Measurements from ENCODE around the gene MEPE. TPM values are rescaled to one million over a fixed set of nuclear protein-coding genes. Genes with fewer than 3 reads are reported as not detected.

The MEPE gene
- polyA plus RNA-seq (ENCODE audit: insufficient read depth in 1 of 5, insufficient read length in 5 of 5, low replicate concordance in 1 of 5): under 1 TPM; 0.15 to 0.90 (median 0.49) TPM
- long read RNA-seq, donor 1: 0 reads
- long read RNA-seq, donor 2: 0 reads
- long read RNA-seq, donor 3: 0 reads
- long read RNA-seq, donor 4: 0 reads
- long read RNA-seq, donor 5: 0 reads
- long read RNA-seq, donor 6: 0 reads
- long read RNA-seq, donor 7: 0 reads
- long read RNA-seq, donor 8: 0 reads

DNA sequence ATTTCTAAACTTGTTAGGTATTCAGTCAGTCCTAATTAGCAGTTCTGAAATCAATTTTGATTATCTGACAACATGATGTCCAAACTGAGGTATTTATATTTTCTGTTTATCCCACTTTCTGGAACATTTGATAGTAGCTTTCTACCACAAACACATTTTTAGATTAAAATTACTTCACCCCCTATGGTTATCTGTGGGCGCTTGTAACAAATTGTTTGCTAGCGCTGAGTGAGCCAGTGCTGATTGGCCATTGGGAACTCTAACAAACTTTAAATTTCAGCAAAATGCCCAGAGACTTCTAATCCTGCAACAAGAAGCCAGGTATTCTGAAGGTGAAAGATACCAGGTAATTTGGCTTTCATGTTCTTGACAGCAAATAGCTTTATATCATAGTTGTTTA lies at the start of gene MEPE:
Gene MEPE (plus strand): TSS at position 301 of the 400 bp plus-strand sequence. CDS start 1,746 bp downstream, outside the sequence.
- DNase-seq: no peak

DNA sequence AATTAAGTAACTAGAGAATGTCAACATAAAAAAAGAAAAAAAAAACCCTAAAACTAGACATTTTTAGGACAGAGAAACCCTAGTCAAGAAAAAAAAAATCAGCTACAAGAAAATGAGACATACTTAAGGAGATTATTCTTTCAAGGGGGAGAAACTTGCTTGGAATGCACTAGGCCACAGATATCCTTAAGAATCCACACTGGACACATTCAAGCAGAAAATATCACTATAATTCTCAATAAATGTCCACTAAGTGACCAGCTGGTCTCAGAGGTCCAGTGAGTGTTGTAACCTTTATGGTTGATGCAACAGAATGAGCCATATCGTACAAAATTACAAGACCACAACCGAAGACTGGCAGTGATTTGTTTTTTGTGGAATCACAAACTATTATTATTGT lies 49.0 kb upstream of the MEPE start:
- no peak for DNase-seq

GRCh38 chr4:87785731-87786509 lies 46.8 kb upstream of the MEPE start:
- no peak for DNase-seq

DNA sequence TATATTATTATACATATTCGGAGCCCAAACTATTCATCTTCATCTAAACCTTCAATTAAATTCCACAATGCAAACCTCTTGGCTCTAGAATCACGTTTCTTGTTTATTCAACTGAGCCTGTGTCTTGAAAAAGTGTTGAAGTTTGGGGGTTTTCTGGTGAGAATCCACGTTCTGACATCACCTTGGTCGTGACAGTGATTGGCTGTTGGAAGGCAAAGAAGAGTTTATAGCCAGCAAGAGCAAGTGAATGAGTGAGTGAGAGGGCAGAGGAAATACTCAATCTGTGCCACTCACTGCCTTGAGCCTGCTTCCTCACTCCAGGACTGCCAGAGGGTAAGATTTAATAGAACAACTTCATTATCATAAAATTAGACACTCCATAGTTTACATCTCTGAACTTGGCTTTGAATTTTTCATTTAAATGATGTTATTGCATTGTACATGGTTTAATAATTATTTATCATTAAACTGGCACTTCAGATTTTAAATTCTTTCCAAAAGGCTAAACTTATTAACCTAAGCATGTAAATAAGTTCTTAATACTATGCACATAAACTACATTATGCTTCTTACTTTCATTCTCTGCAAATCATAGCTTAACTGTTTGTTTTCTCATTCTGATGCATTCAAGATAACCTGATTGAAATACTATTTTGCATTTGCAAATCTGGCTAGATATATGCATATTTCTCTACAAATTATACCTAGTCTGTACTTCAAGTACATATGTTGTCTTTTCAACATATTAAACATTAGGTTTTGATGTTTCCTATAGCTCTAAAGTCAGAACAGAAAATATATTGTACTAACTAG lies 33.3 kb upstream of the MEPE start, which contains the start of gene IBSP:
Gene IBSP (plus strand): TSS at position 254 of the 813 bp plus-strand sequence. CDS start 2,808 bp downstream, outside the sequence.
- no peak for DNase-seq

DNA sequence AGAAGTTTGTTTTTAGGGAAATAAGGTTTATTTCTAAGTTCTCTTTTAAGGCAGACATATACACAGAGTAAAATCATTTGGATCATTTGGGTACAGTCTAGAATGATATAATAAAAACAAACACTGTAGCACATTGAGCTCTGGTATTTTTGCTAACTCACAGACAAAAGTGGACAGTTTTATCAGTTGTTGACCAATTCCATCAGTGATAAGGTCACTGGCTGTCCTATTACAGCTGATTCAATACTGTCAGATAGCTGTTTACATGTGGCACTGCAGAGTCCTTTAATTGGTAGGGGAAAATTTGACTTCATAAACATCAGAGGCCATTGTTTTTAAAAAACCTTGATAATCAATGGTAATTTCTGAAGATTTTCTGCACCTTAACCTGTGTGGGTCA lies 29.9 kb upstream of the MEPE start:
- no peak for DNase-seq

GRCh38 chr4:87803421-87803820 lies 29.3 kb upstream of the MEPE start:
- DNase-seq: no peak

DNA sequence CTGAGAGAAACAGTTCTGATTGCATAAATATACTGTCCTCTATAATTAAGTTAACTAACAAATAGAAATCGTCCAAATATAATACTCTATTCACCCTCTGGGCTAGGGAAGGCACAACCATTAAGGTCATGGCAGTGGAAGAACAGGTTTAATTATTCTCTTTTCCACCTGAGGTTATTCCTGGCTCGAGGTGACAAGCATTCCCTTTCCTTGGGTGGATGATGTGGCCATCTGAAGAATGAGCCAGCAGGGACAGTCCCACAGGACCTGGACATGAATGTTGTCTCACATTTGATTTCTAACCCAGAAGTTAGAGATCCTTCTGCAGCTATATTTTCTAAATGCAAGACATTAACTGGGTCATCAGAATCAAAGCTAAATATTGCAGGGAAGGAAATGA lies 27.9 kb upstream of the MEPE start:
- DNase-seq: no peak

DNA sequence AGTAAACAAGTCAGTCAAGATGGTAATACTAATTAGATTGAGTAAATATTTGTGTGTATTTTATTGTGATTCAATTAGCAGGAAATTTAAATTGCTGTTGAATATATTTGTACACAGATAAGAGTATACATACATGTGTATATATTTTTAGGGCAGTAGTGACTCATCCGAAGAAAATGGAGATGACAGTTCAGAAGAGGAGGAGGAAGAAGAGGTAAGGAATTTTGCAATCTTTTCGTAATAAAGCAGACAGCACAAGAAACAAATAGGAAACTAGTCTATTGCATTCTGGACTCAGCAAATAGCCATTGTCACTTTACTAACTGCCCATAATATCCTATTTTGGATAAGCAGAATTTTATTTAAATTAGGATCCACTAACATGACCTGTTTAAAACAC lies 26.8 kb upstream of the MEPE start:
- no peak for DNase-seq

DNA sequence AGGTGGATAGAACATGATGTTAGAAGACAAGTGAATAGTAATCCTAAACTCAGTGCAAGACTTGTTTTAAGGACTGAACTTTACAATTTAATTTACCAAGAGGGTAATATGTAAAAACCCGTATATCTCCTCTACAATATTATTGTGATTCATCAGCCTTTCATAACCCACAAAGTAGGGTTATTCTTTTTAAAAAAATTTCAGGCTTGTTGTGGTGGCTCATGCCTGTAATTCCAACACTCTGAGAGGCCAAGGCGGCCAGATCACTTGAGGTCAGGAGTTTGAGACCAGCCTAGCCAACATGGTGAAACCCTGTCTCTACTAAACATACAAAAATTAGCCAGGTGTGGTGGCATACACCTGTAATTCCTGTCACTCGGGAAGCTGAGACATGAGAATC lies 26.2 kb upstream of the MEPE start:
- no peak for DNase-seq

DNA sequence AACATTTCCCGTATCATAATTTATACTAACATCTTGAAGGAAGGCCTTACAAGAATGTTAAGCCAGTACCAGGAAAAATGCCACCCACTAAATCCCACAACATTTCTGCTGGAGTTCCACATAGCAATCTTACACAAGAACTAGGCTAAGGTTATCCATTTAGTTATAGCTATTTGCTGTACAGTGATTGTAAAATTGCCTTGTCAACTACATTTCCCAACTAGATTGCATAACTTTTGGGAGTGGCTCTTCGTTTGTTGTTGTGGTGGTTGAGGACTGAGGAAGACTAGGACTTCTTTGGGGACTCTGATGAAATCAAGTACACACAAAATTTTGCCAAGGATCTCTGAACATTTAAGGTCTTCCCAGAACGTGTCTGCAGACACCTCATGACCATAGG lies 25.4 kb upstream of the MEPE start:
- no peak for DNase-seq

- DNase-seq: no peak
Observed at GRCh38 chr4:87811977-87812376, 20.8 kb upstream of the MEPE start.

DNA sequence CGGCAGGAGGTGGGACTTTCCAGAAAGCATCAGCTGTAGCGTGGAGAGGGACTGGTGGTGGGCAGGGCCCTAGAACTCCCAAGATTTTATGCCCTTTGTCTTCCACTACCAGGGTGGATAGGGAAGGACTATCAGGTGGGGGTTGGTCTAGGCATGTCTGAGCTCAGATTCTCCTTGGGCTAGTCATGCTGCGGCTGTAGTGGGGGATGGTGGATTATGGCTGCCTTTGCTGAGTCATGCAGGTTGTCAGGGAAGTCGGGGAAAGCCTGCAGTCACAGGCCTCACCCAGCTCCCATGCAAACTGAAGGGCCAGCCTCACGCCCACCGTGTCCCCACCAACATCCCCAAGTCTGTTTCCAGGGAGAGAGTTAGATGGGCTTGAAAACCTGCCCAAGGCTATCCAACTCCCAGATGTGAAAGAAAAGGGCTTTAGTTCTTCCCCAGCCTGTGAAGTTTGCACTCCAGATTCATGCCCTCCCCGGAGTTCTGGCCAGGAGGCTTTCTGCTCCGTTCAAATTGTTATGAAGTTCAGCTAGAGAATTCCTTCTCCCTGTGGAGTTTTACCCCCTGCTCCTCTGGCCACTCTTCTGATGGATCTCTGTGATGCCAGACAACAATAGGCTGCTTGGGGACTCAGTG lies 13.4 kb upstream of the MEPE start:
- DNase-seq: no peak

- no peak for DNase-seq
Observed at GRCh38 chr4:87823200-87823599, 9.6 kb upstream of the MEPE start.

- no peak for DNase-seq
Observed at GRCh38 chr4:87823724-87824123, 9.0 kb upstream of the MEPE start.

- no peak for DNase-seq
Observed at GRCh38 chr4:87824352-87824751, 8.4 kb upstream of the MEPE start.

DNA sequence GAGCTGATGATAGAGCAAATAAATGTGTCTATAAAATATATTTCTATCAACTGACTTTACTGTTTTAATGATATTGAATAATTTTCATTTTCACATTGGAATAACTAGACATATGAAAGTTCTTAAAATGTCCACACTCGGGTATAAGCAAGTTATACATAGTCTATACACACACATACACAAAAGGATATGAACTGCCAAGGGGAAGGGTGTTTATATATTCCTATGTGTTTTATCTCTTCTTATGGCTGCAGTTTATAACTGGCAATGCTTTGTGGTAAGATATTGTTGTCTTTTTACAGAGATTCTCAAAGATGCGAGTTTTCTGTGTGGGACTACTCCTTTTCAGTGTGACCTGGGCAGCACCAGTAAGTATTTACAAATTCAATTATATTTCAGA lies 1.6 kb downstream of the MEPE start:
- DNase-seq: no peak

- DNase-seq: no peak
Observed at GRCh38 chr4:87835197-87835596, 2.4 kb downstream of the MEPE start.

DNA sequence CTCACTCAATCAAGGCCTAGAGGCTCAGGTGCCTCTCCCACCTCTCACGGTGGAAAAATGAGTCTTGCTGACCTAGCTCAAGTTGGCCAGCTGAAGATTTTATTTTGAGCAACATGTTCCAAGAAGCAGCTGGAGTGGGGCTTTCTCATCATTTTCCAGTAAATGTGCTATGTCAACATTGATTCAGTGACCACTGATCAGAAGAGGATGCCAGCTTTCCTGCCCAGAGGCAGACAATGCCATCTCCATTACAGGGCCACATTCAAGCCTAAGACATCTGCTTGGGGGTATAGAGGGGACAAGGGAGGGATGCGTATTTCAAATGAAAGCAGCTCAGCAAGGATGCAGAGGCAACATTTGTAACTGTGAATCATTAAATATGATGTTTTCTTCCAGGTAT lies 3.0 kb downstream of the MEPE start:
- no peak for DNase-seq

DNA sequence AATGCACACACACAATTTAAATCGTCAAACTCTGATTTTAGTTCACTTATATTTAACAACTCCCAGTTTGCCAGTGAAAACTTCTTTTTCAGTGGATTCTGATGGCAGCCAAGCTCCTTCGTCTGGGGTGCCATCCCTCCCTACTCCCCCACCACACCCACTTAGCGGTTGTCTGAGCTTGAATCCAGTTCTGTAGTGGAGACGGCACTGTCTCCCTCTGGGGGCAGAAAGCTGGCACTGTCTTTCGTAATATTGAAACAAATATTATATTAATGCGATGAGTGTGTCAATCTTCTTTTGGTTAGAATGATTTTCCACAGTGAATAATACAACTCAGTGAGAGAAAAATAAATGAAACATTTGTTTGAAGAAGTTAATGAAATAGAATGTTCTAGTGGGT lies 5.4 kb downstream of the MEPE start:
- DNase-seq: no peak

DNA sequence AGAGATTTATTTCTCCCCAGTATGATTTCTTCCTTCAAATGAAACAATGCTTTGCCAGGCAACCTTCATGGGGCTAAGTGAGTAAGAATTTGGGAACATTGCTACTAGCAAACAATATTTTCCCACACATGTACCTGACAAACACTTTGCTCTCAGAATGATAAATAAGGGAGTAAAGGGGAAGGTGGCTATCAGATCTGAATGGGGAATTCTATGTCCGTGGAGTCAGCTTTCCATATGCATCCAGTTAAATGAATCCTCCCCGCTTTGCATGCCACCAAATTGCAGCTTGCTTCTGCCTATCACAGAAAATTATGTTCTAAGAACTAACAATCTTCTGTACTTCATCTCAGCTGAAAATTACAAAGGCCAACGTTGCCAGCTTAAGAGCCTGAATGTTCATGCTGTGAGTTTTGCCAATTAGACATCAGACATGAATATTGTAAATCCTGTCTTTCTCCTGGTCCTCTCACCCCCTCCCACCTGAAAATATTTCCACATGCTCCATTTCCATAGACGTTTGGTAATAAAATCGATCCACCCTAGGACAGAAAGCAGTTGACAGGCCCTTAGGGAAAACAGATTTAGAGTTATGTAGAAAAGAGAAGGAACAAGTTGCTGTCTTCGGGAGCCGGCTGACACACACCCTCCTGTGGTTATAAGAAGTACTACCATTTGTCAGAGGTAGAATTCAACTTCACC lies 6.3 kb downstream of the MEPE start:
- peak; percentile 15 to 39 for DNase-seq

- no peak for DNase-seq
Observed at GRCh38 chr4:87839592-87839946, 6.8 kb downstream of the MEPE start.

GRCh38 chr4:87840149-87840548 lies 7.4 kb downstream of the MEPE start:
- no peak for DNase-seq

All from right lung (tissue), 10 donors.